ENCODE measurements around the gene ENTHD1.

DNA sequence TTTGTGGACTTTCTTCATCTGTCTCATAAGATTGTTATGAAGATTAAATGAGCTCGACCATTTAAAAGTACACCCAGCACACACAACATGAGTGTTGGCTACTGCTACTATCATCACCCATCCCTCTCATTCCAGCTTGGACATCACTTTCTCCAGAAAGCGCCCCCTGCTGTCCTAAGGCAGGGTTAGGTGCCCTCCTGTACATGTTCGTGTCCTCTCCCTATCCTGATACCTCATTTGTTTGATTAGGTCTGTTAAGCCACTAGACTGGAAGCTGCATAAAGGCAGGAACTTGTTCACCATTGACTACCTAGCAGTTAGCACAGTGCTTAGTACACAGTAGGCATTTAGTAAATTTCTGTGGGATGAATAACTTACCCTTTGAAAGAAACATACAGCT is 85.5 kb downstream of the ENTHD1 start:
- TF ChIP-seq CTCF (IDR thresholded peaks at IDR 0.05; ENCODE audit: low read depth, low read length, poor library complexity, severe bottlenecking) (peak; percentile 77), EZH2phosphoT487 (IDR thresholded peaks at IDR 0.05; ENCODE audit: borderline replicate concordance, low read length) (no peak)

All from DOHH2 (cell line).